PC-3 (cell line): Measurements from ENCODE around the gene TRIM56. TPM values are rescaled to one million over a fixed set of nuclear protein-coding genes. Genes with fewer than 3 reads are reported as not detected.
A peak's percentile ranks its signal among the peaks of the same experiment; 100 is the strongest.

Experiments
- ATAC-seq: fragments of 200-7000 bp; cut with Tn5 transposase; 2 replicates; pipeline ENCODE4 v1.9.1; 2020; ENCODE audit warnings: mild to moderate bottlenecking, moderate library complexity
- BruUV-seq: library from RNA; stranded (reverse); fragments of 400-500 nt; replicated peaks from 2 replicates; lab custom pipeline; 2021; lab: Mats Ljungman, UMichigan
- CTCF ChIA-PET: fragments of 300-600 bp; sonication (Branson Sonifier 250); formaldehyde crosslinking; loops from one replicate; lab custom pipeline; 2022; ENCODE audit warnings: antibody characterized with exemption; lab: Charles Lee
- POLR2A ChIA-PET: fragments of 300-600 bp; sonication (Branson Sonifier 250); formaldehyde crosslinking; loops from one replicate; lab custom pipeline; 2022; ENCODE audit warnings: antibody characterized with exemption; ENCODE audit not compliant: unreplicated experiment; lab: Charles Lee
- DNase-seq: peaks from one replicate; pipeline ENCODE4 v3.0.0-alpha.2; 2015
- H2AFZ ChIP-seq: fragments of 300-600 bp; sonication (generic); 2 replicates; pipeline ENCODE4 v1.6.0; 2016; ENCODE audit warnings: antibody characterized with exemption, low read length
- H3F3A ChIP-seq: fragments of 300-600 bp; sonication (generic); one replicate; pipeline ENCODE4 v1.6.0; 2017; ENCODE audit warnings: antibody characterized with exemption, low read length, control low read depth, mild to moderate bottlenecking; ENCODE audit not compliant: unreplicated experiment
- H3K27ac ChIP-seq: fragments of 300-600 bp; sonication (generic); 2 replicates; pipeline ENCODE4 v1.5.1; 2016; ENCODE audit warnings: mild to moderate bottlenecking, low read length
- H3K27me3 ChIP-seq: fragments of 300-600 bp; sonication (generic); 2 replicates; pipeline ENCODE4 v1.6.1; 2016; ENCODE audit warnings: low read length, mixed read lengths
- H3K36me3 ChIP-seq: fragments of 300-600 bp; sonication (generic); 2 replicates; pipeline ENCODE4 v1.6.1; 2016; ENCODE audit warnings: low read depth, mixed run types, low read length, mixed read lengths
- H3K4me1 ChIP-seq: fragments of 300-600 bp; sonication (generic); 2 replicates; pipeline ENCODE4 v1.5.1; 2016; ENCODE audit warnings: low read length; ENCODE audit not compliant: insufficient read depth
- H3K4me2 ChIP-seq: fragments of 300-600 bp; sonication (generic); 2 replicates; pipeline ENCODE4 v1.6.0; 2016; ENCODE audit warnings: low read length
- H3K4me3 ChIP-seq: fragments of 300-600 bp; sonication (generic); 2 replicates; pipeline ENCODE4 v1.5.1; 2016; ENCODE audit warnings: mild to moderate bottlenecking, low read length, mixed read lengths
- H3K79me2 ChIP-seq: fragments of 300-600 bp; sonication (generic); 2 replicates; pipeline ENCODE4 v1.6.1; 2017; ENCODE audit warnings: low read length, mixed read lengths
- H3K9ac ChIP-seq: fragments of 300-600 bp; sonication (generic); 2 replicates; pipeline ENCODE4 v1.6.0; 2016; ENCODE audit warnings: mild to moderate bottlenecking, low read length
- H3K9me2 ChIP-seq: fragments of 300-600 bp; sonication (generic); replicated peaks from 2 replicates; pipeline ENCODE4 v1.6.1; 2016; ENCODE audit warnings: mixed run types, low read length, mixed read lengths
- H3K9me3 ChIP-seq: fragments of 300-600 bp; sonication (generic); 2 replicates; pipeline ENCODE4 v1.6.1; 2016; ENCODE audit warnings: low read length, mixed read lengths
- H4K20me1 ChIP-seq: fragments of 300-600 bp; sonication (generic); 2 replicates; pipeline ENCODE4 v1.6.1; 2016; ENCODE audit warnings: low read length, mixed read lengths
- CTCF ChIP-seq: fragments of 300-600 bp; sonication (generic); conservative IDR thresholded peaks from 2 replicates; pipeline ENCODE4 v1.5.1; 2017; ENCODE audit warnings: antibody characterized with exemption, low read depth, mild to moderate bottlenecking, low read length
- EZH2 ChIP-seq: fragments of 300-600 bp; sonication (generic); IDR thresholded peaks from one replicate; pipeline ENCODE4 v1.6.1; 2017; ENCODE audit warnings: antibody characterized with exemption, mild to moderate bottlenecking, low read length; ENCODE audit not compliant: unreplicated experiment
- EZH2phosphoT487 ChIP-seq: fragments of 300-600 bp; sonication (generic); IDR thresholded peaks from 2 replicates; pipeline ENCODE4 v1.6.1; 2018; ENCODE audit warnings: mild to moderate bottlenecking, antibody characterized with exemption, low read length, borderline replicate concordance
- intact Hi-C: fragments of 100-400 bp; cut with micrococcal nuclease; formaldehyde crosslinking; loops from 2 replicates; pipeline ENCODE4 v1.9.0; 2023
- total RNA-seq: library from RNA; depleted of rRNA; stranded (reverse); fragments of >200 nt; gene quantifications from 2 replicates; pipeline ENCODE4 v1.2.3, GENCODE V29; 2014

Gene TRIM56
- total RNA-seq, 1 experiment from 2014 or later = 10.6 TPM

DNA sequence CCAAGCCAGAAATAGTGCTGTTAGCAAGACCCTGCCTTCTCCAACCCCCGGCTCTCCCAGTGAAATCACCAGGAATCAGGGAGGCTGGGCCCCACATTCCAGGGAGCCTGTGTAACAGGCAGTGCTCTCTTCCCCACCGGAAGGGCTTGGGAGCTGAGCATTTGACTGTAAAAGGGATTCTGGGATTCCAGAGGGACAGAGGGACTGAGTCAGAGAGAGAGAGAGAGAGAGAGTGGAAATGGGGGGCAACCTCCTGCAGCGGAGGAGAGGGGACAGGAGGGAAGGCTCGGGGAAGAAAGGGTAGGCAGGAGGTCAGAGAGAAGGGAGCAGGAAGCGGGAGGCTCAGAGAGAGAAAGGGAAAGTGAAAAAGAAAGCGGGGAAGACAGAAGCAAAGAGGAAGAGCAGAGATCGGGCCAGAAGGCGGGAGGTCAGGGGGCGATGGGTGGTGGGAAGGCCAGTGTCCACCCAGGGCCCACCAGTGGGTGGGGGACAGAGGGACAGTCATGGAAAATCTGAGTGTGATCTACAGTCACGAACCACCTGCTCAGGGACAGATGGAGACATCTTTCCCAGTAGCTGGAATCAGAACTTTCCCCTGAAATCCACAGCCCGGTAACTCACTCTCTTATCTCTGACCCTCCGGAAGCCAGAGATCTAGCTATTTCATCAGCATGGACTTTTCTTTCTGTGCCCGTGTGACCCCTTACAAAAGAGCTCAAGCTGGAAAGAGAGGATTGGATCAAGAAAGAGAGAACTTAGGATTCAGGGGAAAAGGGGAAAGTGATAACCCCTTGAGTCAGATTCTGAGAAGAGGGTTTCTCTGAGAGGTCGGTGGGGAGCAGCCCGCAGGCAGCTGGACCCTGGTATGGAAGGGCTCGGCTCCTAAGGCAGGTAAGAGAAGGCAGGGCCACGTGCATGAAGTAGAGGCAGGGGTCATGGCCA, 37.0 kb downstream of the TRIM56 start:
- no peaks in the 10 kb centered on the region for H4K20me1 ChIP-seq
- peak overlapping the region; percentile 59 for H3K9ac ChIP-seq
- BruUV-seq = no TSS peak
- peaks cover 41% of the 10 kb centered on the region for H3K4me1 ChIP-seq
- no peaks in the 10 kb centered on the region for H3K27me3 ChIP-seq
- intact Hi-C loops = loop anchor here (1.0 kb wide), 1 partner anchor 37 kb away; the partner anchor contains the start of gene TRIM56
- no peaks in the 10 kb centered on the region for H3K79me2 ChIP-seq
- peak overlapping the region; percentile 90 for H2AFZ ChIP-seq
- H3K4me3 ChIP-seq = peak overlapping the region; percentile 53; the same call in 1 of the 2 replicates
- peak overlapping the region; percentile 76 for H3K27ac ChIP-seq
- H3F3A ChIP-seq = no peaks in the 10 kb centered on the region
- no peaks in the 10 kb centered on the region for H3K9me3 ChIP-seq
- peak overlapping the region; percentile 80 for H3K4me2 ChIP-seq
- ATAC-seq (peak; percentile 69), DNase-seq (peak; percentile 87)
- ChIA-PET POLR2A (interaction anchor here (0.6 kb wide), 2 partner anchors 13 to 533 kb away, joined by 3 to 6 read pairs; no protein-coding TSS in a partner anchor), CTCF (interaction anchor here (0.6 to 0.8 kb wide), 2 partner anchors 37 kb away, joined by 3 to 5 read pairs; partner anchors contain the start of gene TRIM56)
- no peak for TF ChIP-seq EZH2phosphoT487
- no peak for TF ChIP-seq CTCF
- TF ChIP-seq EZH2 = no peak
- no peaks in the 10 kb centered on the region for H3K9me2 ChIP-seq
- no peaks in the 10 kb centered on the region for H3K36me3 ChIP-seq

- no peaks in the 10 kb centered on the region for H3F3A ChIP-seq
- H2AFZ ChIP-seq = no peak overlapping the region
- BruUV-seq = no TSS peak
- intact Hi-C loops = loop anchor here (1.0 kb wide), 1 partner anchor 38 kb away; the partner anchor contains the start of gene TRIM56
- POLR2A ChIA-PET = no interaction called here
- CTCF ChIA-PET = interaction anchor here (0.8 kb wide), 1 partner anchor 38 kb away, joined by 5 read pairs; the partner anchor contains the start of gene TRIM56
- DNase-seq (no peak), ATAC-seq (no peak)
- H3K4me3 ChIP-seq = no peak overlapping the region
- H3K9me2 ChIP-seq = no peaks in the 10 kb centered on the region
- H3K9ac ChIP-seq = no peak overlapping the region
- H4K20me1 ChIP-seq = no peaks in the 10 kb centered on the region
- H3K4me2 ChIP-seq = no peak overlapping the region
- H3K4me1 ChIP-seq = peaks cover 41% of the 10 kb centered on the region
- H3K9me3 ChIP-seq = no peaks in the 10 kb centered on the region
- H3K27me3 ChIP-seq = no peaks in the 10 kb centered on the region
- H3K79me2 ChIP-seq = no peaks in the 10 kb centered on the region
- TF ChIP-seq CTCF (no peak), EZH2phosphoT487 (no peak), EZH2 (no peak)
- H3K27ac ChIP-seq = no peak overlapping the region
- H3K36me3 ChIP-seq = no peaks in the 10 kb centered on the region
Observed at GRCh38 chr7:101122933-101123702, 37.8 kb downstream of the TRIM56 start.
